ENCODE data around the gene ZFYVE9. TPM values are rescaled to one million over a fixed set of nuclear protein-coding genes. Genes with fewer than 3 reads are reported as not detected.

ZFYVE9 gene
- total and polyA plus RNA-seq, 2 donors (not counting 1 experiment from before 2014, with no cell fraction given) = 13.5 to 44.6 TPM

DNA sequence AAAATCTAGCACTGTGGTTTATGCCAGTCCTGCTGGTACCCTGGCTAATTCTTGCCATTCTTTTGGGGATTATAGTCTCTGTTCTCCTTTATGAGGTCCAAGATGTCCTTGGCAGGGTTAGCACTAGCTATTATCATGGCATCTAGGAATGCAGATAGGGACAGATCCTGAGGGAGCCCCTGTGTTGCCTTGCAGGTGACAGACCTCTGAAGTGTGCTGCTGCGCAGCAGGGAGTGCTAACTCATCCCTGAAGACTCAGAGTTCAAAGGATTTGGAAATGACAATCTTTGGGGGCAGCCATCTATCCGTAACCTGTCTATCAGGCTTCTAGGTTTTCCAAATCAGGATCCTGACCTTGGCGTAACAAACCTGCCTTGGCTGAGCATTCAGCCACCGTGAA lies 16.3 kb downstream of the ZFYVE9 start:
- Histone ChIP-seq H3K9ac (ENCODE audit: insufficient read depth, low read length) (no peak overlapping the region), H3K9me3 (ENCODE audit: control insufficient read depth, insufficient read depth, low read depth, low read length) (no peaks in the 10 kb centered on the region), H3K27ac (ENCODE audit: insufficient read depth, low read length) (no peak overlapping the region), H4K20me1 (ENCODE audit: control insufficient read depth, extremely low read depth, insufficient read depth, low read length) (no peaks in the 10 kb centered on the region), H3K79me2 (ENCODE audit: control insufficient read depth, insufficient read depth, low read length) (no peaks in the 10 kb centered on the region), H3K27me3 (ENCODE audit: control insufficient read depth, insufficient read depth, low read length) (no peaks in the 10 kb centered on the region), H3K4me2 (ENCODE audit: extremely low read depth, insufficient read depth, low read length) (no peak overlapping the region), H3K4me1 (ENCODE audit: control insufficient read depth, extremely low read depth, insufficient read depth, low read length) (peaks cover 6% of the 10 kb centered on the region), H2AFZ (ENCODE audit: low read length) (no peak overlapping the region), H3K4me3 (replicated peaks in 1 of 4; ENCODE audit: control extremely low read depth in 1 of 4, insufficient read depth in 1 of 4, low read depth in 3 of 4, low read length in 4 of 4) (no peak overlapping the region), H3K36me3 (ENCODE audit: control insufficient read depth, insufficient read depth, low read length) (no peaks in the 10 kb centered on the region)
- no peak for DNase-seq (ENCODE audit: low read depth in 2 of 2)
- no peak for TF ChIP-seq EZH2 (IDR thresholded peaks at IDR 0.05; ENCODE audit: low read length, missing control alignments)
- TF ChIP-seq, protein P1, sequence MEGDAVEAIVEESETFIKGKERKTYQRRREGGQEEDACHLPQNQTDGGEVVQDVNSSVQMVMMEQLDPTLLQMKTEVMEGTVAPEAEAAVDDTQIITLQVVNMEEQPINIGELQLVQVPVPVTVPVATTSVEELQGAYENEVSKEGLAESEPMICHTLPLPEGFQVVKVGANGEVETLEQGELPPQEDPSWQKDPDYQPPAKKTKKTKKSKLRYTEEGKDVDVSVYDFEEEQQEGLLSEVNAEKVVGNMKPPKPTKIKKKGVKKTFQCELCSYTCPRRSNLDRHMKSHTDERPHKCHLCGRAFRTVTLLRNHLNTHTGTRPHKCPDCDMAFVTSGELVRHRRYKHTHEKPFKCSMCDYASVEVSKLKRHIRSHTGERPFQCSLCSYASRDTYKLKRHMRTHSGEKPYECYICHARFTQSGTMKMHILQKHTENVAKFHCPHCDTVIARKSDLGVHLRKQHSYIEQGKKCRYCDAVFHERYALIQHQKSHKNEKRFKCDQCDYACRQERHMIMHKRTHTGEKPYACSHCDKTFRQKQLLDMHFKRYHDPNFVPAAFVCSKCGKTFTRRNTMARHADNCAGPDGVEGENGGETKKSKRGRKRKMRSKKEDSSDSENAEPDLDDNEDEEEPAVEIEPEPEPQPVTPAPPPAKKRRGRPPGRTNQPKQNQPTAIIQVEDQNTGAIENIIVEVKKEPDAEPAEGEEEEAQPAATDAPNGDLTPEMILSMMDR (conservative IDR thresholded peaks at IDR 0.05 in 1 of 2, IDR thresholded peaks at IDR 0.05 in 1 of 2; ENCODE audit: low read depth in 1 of 2, low read length in 2 of 2) = no peak

GRCh38 chr1:52159033-52159789 lies 17.3 kb downstream of the ZFYVE9 start:
- DNase-seq (ENCODE audit: low read depth in 2 of 2) = peak; percentile 38 to 60
- Histone ChIP-seq H3K36me3 (ENCODE audit: control insufficient read depth, insufficient read depth, low read length) (no peaks in the 10 kb centered on the region), H3K79me2 (ENCODE audit: control insufficient read depth, insufficient read depth, low read length) (no peaks in the 10 kb centered on the region), H3K9ac (ENCODE audit: insufficient read depth, low read length) (no peak overlapping the region), H3K4me1 (ENCODE audit: control insufficient read depth, extremely low read depth, insufficient read depth, low read length) (peaks cover 6% of the 10 kb centered on the region), H3K27ac (ENCODE audit: insufficient read depth, low read length) (no peak overlapping the region), H2AFZ (ENCODE audit: low read length) (no peak overlapping the region), H3K27me3 (ENCODE audit: control insufficient read depth, insufficient read depth, low read length) (no peaks in the 10 kb centered on the region), H4K20me1 (ENCODE audit: control insufficient read depth, extremely low read depth, insufficient read depth, low read length) (no peaks in the 10 kb centered on the region), H3K4me2 (ENCODE audit: extremely low read depth, insufficient read depth, low read length) (peak overlapping the region; percentile 1), H3K4me3 (replicated peaks in 1 of 4; ENCODE audit: control extremely low read depth in 1 of 4, insufficient read depth in 1 of 4, low read depth in 3 of 4, low read length in 4 of 4) (no peak overlapping the region), H3K9me3 (ENCODE audit: control insufficient read depth, insufficient read depth, low read depth, low read length) (no peaks in the 10 kb centered on the region)
- no peak for TF ChIP-seq EZH2 (IDR thresholded peaks at IDR 0.05; ENCODE audit: low read length, missing control alignments)
- TF ChIP-seq, protein P1 (conservative IDR thresholded peaks at IDR 0.05 in 1 of 2, IDR thresholded peaks at IDR 0.05 in 1 of 2; ENCODE audit: low read depth in 1 of 2, low read length in 2 of 2) = no peak

DNA sequence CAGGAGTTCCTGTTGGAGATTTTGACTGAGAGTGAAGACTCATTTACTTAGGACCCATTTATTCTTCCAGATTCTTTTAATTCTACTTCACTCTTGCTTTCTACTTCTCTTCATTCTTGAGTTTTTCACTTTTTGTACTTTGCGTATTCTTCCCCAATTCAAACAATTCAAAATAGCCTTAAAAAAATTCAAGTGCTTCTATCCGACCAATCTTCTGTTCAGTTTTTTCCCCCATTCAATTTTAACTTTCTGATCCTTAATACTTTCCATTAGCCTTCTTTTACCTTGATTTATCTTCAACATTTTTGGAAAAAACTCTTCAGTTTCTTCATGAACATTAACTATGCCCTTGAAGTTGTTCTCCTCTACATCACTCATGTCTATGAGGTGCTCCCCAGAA lies 21.1 kb downstream of the ZFYVE9 start:
- Histone ChIP-seq H3K4me2 (ENCODE audit: extremely low read depth, insufficient read depth, low read length) (no peak overlapping the region), H3K79me2 (ENCODE audit: control insufficient read depth, insufficient read depth, low read length) (no peaks in the 10 kb centered on the region), H3K4me3 (replicated peaks in 1 of 4; ENCODE audit: control extremely low read depth in 1 of 4, insufficient read depth in 1 of 4, low read depth in 3 of 4, low read length in 4 of 4) (no peak overlapping the region), H3K27ac (ENCODE audit: insufficient read depth, low read length) (no peak overlapping the region), H2AFZ (ENCODE audit: low read length) (no peak overlapping the region), H3K4me1 (ENCODE audit: control insufficient read depth, extremely low read depth, insufficient read depth, low read length) (peaks cover 6% of the 10 kb centered on the region), H3K36me3 (ENCODE audit: control insufficient read depth, insufficient read depth, low read length) (no peaks in the 10 kb centered on the region), H3K9me3 (ENCODE audit: control insufficient read depth, insufficient read depth, low read depth, low read length) (no peaks in the 10 kb centered on the region), H3K27me3 (ENCODE audit: control insufficient read depth, insufficient read depth, low read length) (no peaks in the 10 kb centered on the region), H4K20me1 (ENCODE audit: control insufficient read depth, extremely low read depth, insufficient read depth, low read length) (no peaks in the 10 kb centered on the region), H3K9ac (ENCODE audit: insufficient read depth, low read length) (no peak overlapping the region)
- no peak for TF ChIP-seq EZH2 (IDR thresholded peaks at IDR 0.05; ENCODE audit: low read length, missing control alignments)
- DNase-seq (ENCODE audit: low read depth in 2 of 2) = no peak
